Fibroblast of the conjunctiva (primary cell): ENCODE measurements around the gene PIGW.

Experiments
- DNase-seq: peaks from one replicate; pipeline ENCODE4 v3.0.0-alpha.2; 2010; ENCODE audit warnings: low read depth

The PIGW gene

DNA sequence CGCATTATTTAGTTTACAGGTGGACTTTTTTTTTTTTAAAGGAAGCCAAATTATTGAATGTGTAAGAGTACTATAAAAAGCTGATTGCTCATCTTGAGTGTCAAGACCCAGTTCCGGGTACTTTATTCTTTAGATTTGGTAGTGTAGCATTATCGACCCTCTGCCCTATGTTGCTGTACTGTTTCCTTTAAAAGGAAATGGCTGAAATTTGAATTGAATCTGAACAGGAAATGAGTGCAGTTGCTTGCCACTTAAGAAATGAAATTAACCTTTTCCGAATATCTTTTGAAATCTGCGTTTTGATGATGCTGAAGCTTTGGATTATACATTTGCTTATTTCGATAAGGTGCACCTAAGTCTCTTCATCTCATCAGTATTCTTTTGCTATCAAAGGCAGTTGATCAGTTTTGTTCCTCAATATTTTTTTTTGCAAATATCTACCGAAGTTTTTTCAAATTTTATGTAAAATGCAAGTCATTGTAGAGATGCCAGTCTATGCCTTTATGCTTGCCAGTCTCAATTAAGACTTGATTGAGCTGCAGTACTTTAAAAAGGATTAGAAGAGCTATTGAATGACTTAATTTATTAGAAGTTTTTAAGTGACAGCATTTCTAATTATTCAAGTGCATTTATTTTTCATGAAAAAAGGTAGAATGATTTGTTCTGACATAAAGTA lies 11.8 kb downstream of the PIGW start:
- no peak for DNase-seq

DNA sequence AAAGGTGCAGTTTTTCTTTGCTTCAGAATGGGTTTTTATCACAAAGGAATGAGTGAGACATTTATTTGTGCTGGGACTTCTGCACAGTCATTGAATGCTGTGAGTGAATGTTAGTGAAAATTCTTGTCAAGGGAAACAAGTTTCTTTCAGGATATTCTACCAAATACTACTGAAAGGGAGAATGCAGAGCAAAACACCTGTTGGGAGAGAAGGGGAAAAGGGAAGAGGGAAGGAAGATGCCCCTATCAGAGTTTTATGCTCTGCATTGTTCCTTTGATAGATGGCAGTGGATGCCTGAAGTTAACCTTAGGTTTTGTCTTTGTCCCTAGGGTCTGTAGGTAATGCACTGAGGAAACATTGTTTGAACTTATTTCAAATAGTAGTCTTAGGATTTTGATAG lies 13.0 kb downstream of the PIGW start:
- no peak for DNase-seq

GRCh38 chr17:36550491-36551417 lies 16.0 kb downstream of the PIGW start:
- DNase-seq = no peak

GRCh38 chr17:36553459-36553858 lies 18.7 kb downstream of the PIGW start:
- no peak for DNase-seq

GRCh38 chr17:36566081-36566480 lies 31.3 kb downstream of the PIGW start:
- no peak for DNase-seq

DNA sequence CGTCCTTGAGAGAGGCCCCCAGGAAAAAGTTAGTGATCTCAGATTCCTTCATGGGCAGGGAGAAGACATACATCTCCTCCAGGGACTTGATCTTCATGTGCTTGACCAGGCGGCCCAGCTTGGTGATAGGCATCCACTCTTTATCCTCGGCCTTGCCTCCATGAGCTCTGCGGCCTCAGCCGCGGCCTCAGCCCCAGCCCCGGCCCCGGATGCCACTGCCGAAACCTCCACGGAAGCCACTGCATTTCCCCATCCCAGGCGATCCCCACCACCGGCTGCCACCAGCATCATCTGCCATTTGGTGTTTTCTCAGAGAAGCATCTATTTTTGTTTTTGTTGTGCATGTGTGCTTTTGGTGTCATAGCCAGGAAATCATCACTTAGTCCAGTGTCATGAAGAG lies 40.2 kb downstream of the PIGW start:
- no peak for DNase-seq

DNA sequence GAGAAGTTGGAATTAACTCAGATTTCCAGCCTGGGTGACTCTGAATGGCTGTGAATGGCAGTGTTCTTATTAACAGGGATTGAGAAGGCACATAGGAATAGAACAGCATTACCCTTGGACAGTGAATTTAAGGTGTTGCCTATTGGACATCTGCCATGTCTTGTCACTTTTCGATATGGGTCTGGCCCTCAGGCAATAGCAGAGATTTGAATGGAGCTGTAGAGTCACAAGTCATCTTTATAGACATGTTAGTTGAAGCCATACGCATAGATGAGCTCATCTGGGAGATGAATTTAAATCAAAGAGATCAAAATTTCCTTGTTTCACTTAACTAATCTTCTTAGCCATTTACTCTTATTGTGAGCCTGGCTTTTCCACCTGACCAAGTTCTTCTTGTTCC lies 42.0 kb downstream of the PIGW start:
- DNase-seq = no peak

DNA sequence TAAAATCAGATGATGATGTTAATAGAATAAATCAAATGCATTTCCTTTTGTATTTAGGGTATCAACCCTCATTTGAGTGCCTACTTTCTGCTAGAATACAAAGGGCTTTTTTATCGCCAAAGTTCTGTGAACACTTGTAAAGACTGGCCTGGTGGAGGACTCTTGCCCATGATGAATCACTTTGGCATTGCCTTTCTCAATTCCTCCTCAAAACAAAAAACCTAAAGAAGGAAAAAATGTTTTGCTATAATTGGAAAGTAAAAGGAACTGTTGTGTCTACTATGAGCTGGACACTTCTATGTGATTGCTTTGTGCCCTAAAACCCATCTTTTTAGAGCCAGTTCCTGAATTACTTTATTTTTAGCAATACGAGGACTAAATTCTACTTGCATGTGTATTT lies 43.9 kb downstream of the PIGW start:
- no peak for DNase-seq

GRCh38 chr17:36583787-36584186 lies 49.0 kb downstream of the PIGW start:
- DNase-seq = no peak

DNA sequence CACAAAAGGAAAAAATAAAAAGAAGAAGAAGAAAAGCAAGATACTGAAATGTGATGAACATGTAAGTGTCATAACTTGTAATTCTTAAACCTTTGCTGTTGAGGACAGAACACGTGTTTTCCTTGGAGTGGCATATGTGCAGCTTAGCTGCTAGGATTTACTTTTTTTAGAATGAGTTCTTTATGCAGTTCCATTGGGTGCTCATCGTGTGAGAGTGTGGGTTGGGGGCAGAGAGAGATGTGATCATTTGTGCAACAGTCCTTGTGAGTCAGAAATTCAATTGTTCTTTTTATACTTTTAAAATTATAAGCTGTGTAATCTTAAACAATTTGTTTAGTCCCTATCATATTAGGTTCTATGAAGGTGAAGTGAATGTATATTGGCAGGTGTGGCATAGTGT lies 51.4 kb downstream of the PIGW start:
- no peak for DNase-seq
